AML-193 (cell line): ENCODE results near the gene NFX1.
A peak's percentile ranks its signal among the peaks of the same experiment; 100 is the strongest.

Experiments
- DNase-seq, 2 experiments: peaks; one replicate each; lab custom pipeline; 2025; lab: John Stamatoyannopoulos, UW

The NFX1 gene

GRCh38 chr9:33267151-33267767, 23.1 kb upstream of the NFX1 start:
- DNase-seq = no peak

- no peak for DNase-seq
These were observed 20.2 kb upstream of the NFX1 start for GRCh38 chr9:33270146-33270545.

GRCh38 chr9:33272061-33272460, 18.3 kb upstream of the NFX1 start:
- DNase-seq = no peak

GRCh38 chr9:33273266-33273971, 16.9 kb upstream of the NFX1 start:
- no peak for DNase-seq

- DNase-seq = no peak
These were observed 16.4 kb upstream of the NFX1 start for GRCh38 chr9:33273972-33274328.

- no peak for DNase-seq
These were observed 12.8 kb upstream of the NFX1 start for GRCh38 chr9:33277484-33277883.

DNA sequence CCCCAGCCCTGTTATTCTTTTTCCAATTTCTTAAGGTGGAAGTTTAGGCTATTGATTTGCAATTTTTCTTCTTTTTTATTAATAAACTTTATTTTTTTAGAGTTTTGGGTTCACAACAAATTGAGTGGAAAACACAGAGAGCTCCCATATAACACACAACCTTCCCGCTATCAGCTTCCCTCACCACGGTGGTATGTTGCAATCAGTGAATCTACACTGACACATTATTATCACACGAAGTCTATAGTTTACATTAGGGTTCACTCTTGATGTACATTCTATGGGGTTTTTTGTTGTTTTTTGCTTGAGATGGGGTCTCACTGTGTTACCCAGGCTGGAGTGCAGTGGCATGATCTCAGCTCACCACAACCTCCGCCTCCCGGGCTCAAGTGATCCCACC, 4.8 kb upstream of the NFX1 start:
- no peak for DNase-seq

DNA sequence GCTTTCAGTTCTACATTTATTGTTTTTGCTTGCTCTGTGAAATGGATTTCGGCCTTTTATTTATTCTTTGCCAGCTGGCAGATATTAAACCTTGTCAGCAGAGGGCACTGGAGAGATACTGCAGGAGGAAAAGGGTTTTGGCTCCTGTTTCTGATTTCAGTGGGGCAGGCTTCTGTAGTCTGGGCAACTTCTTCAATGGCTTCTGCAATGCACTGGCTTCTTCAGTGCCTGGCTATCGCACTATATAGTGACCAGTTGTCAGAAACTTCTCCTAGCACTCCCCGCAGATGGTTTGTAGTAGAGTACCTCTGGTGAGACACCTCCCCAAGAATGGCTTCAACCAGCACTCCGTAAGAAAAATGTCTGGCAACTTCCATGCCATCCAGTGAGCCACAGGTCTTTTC, 3.2 kb upstream of the NFX1 start:
- DNase-seq = peak; percentile 75 to 78

DNA sequence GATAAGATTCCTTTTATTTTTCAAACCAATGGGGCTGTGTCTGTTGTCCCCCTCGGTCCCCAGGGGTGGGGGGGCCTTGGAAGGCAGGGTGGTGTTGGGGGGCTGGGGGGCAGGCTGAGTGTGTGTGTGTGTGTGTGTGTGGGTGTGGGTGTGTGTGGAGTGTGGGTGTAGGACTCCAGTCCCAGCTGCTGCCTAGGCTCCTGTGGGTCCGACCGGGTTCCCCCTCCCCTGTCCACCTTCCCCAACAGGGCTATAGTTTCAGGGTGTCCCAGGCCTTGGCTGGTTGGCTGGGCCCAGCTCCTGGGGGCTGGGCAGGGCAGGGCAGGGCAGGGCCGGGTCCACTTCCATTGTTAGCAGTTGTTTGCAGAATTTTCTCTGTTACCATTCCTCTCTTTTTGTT, 2.1 kb upstream of the NFX1 start:
- no peak for DNase-seq

DNA sequence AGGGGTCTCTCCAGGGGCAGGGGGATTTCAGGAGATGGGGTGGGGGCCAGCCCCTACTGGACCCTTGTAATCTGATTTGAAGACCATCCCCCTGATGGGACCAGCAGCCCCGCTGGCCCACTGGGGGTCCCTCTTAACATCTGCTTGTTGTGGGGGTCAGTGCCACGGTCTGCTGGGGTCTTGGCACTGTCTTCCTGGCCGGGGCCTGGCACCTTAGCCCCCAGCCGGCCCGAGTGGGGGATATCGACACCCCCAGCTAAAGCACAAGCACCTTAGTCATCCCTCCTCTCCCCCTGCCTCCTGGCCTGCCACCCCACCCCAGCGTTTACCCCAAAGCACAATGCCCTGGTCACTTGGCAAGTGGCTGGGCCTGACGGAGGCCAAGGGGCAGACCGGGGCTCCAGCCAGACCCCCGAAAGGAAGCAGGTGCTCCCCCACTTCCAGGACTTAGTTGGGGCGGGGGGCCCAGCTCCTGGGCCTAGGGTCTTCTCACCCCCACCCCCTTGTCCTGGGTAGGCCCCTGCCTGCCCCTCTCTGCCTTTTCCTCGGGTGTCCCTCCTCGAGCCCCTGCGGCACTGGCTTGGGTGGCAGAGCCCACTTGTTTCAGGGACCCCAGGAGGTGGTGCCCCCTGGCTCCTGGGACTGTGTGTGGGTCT, 1.4 kb upstream of the NFX1 start:
- DNase-seq = no peak

DNA sequence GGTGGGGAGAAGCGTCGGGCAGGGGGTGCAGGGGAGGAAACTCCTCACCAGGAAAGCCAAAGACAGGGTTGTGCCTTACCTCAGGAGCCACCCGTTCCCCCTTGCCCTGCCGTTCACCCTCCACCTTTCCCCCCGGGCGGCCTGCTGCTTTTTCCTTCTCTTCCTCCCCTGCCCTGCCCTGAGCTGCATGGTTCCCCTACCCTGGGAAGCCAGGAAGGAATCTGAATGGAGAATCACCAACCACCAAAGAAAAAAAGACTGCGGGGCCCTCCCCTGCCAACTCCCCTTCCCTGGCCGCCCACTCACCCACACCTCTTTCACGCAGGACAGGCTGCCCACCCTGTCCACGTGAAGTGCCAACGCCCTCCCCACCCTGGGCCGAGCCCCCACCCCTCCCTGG, 820 bp upstream of the NFX1 start:
- no peak for DNase-seq

GRCh38 chr9:33289936-33290246, 425 bp upstream of the NFX1 start:
- no peak for DNase-seq

DNA sequence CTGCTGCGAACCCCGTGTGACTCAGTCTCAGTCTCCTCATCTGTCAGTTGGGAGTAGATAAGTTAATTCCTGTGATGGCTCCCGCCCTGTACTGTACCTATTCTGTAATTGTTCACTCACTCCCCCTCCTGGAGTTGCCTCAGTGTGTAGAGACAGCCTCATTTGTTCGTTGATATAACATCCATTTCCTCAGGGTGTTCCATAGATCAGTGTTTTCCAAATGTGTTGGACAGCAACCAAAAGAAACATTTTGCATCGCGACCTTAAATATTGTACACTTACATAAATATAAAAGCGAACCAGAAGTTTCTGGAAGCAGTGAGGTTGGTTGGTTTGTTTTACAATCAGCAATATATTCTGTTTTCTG, 698 bp downstream of the NFX1 start:
- no peak for DNase-seq

DNA sequence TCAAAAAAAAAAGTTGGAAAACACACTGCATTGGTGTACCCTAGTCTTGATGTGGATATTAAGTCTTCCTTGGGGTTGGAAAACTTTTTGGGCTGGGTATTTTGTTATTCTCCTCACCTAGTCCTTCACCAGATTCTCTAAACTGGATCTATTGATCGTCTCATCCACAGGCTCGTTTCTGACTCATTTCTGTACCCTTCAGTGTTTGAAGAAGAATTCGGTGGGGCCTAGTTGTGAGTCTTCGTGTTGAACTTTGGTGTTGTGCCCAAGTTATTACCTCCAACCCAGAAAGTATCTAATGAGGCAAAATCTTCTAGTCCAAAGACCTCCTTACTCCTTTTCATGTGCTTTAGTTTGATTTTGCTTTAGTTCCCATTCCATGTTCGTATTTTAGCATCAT, 1.6 kb downstream of the NFX1 start:
- DNase-seq = no peak

GRCh38 chr9:33293782-33294181, 3.5 kb downstream of the NFX1 start:
- no peak for DNase-seq

GRCh38 chr9:33294670-33295432, 4.5 kb downstream of the NFX1 start:
- DNase-seq = no peak

- no peak for DNase-seq
These were observed 5.3 kb downstream of the NFX1 start for GRCh38 chr9:33295571-33295970.

- peak; percentile 78 to 84 for DNase-seq
These were observed 7.1 kb downstream of the NFX1 start for GRCh38 chr9:33297432-33297831.

- no peak for DNase-seq
These were observed 10.2 kb downstream of the NFX1 start for GRCh38 chr9:33300546-33300945.

DNA sequence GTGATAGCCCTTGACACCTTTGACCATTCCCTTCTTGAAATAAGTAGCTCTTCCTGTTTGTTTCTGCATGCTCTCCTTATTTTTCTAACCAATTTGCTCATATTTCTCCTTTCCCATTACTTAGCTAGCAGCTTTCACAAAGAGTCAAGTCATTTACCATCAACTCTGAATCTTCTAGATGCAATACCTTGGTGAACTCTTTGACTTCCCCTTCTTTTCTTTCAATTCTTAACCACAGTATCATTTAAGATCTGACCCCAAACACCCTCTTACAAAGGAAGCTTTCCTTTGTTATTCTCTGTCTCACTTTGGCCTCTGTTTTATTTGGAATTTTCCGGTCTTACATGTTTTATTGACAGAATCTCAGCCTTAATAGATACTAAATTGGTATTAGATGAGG, 14.0 kb downstream of the NFX1 start:
- DNase-seq = no peak

GRCh38 chr9:33306037-33306436, 15.7 kb downstream of the NFX1 start:
- DNase-seq = no peak

GRCh38 chr9:33307067-33307466, 16.8 kb downstream of the NFX1 start:
- no peak for DNase-seq

DNA sequence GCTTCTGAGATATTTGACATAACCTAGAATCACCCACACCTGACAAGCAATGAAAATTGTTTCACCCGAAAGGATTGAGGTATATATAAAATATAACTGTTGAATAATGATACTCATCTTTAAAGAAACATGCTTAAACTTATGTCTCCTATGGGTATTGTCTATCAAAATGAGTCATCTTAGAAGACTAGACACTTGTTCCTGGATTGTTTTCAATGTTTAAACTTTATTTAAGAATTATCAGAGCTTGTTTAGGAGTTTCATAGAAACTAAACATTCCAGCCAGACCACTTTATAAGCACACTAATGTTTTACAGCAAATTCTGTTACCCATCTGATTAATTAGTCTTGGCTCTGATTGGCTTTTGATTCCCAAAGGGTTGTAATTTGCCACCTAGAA, 19.6 kb downstream of the NFX1 start:
- no peak for DNase-seq
